ENCODE measurements around the gene PDZD7. TPM values are rescaled to one million over a fixed set of nuclear protein-coding genes. Genes with fewer than 3 reads are reported as not detected.

Gene PDZD7
- total RNA-seq, 1 experiment from 2014 or later: 4.5 TPM

- in situ Hi-C loops (cut with HindIII; ENCODE audit: low sequenced_read_pairs): no loop called here
- DNase-seq (ENCODE audit: low spot score): no peak
Observed at GRCh38 chr10:101062232-101063049, 31.5 kb upstream of the PDZD7 start.

DNA sequence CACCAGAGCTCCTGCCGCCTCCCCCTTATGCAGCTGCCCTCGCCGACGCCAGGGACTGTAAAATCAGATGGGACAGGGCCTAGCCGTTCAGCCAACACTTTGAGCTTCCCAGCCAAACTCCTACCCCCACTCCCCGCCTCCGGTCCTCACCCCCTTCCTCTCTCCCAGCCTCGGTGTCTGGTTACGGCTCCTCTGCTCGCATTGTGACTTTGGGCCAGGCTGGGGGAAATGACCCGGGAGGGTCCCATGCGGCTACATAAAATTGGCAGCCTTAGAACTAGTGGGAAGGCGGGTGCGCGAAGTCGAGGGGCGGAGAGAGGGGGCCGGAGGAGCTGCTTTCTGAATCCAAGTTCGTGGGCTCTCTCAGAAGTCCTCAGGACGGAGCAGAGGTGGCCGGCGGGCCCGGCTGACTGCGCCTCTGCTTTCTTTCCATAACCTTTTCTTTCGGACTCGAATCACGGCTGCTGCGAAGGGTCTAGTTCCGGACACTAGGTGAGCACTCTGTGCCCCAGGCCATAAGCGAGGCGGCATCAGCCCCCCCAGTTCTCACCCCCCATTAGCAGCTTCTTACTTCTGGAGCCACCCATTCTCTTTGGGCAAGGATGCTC lies 30.8 kb upstream of the PDZD7 start, which contains the start of gene KAZALD1:
Gene KAZALD1, plus strand, starts transcription at position 366 of the 608 bp plus-strand sequence. CDS start 604 bp downstream, outside the sequence.
- DNase-seq (ENCODE audit: low spot score): peak; percentile 36
- in situ Hi-C loops (cut with HindIII; ENCODE audit: low sequenced_read_pairs): no loop called here

- DNase-seq (ENCODE audit: low spot score): peak; percentile 84
- in situ Hi-C loops (cut with HindIII; ENCODE audit: low sequenced_read_pairs): no loop called here
Observed at GRCh38 chr10:101060951-101061623, 30.2 kb upstream of the PDZD7 start.

GRCh38 chr10:101060036-101060950 lies 29.4 kb upstream of the PDZD7 start:
- in situ Hi-C loops (cut with HindIII; ENCODE audit: low sequenced_read_pairs): no loop called here
- peak; percentile 93 for DNase-seq (ENCODE audit: low spot score)

- no peak for DNase-seq (ENCODE audit: low spot score)
- in situ Hi-C loops (cut with HindIII; ENCODE audit: low sequenced_read_pairs): no loop called here
Observed at GRCh38 chr10:101056365-101057151, 25.6 kb upstream of the PDZD7 start.

DNA sequence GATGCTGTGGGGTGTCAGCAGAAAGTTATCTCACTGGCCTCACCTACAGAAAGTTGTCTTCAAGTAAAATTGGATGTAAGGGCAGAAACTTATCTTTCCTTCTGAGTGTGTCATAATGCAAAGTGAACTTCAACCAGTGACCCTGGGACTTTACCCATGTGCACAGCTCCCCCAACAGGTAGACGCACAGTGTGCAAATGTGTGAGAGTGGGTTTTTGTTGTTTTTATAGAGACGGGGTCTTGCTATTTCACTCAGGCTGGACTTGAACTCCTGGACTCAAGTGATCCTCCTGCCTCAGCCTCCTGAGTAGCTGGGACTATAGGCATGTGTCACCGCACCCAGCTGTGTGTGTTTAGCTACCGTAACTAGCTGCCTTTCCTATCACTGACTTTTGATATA lies 24.5 kb upstream of the PDZD7 start:
- no peak for DNase-seq (ENCODE audit: low spot score)
- in situ Hi-C loops (cut with HindIII; ENCODE audit: low sequenced_read_pairs): no loop called here

DNA sequence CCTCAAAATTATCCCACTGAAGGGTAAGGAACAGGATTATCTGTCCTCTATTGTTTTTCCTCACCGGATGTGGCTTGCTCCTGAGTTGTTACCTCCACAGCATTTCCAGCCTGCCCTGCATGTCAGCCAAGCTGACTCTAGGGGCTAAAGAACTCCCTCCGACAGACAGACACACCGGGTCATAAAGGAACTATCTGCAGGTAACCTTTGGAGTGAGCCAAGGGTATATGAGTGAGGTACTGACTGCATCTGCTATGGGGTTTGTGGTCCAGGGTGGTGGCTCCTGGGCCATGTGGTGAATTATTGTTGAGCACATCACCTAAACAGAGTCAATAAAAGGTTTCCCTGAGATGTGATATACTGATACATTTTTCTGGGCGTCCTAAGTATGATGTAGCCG lies 23.9 kb upstream of the PDZD7 start:
- in situ Hi-C loops (cut with HindIII; ENCODE audit: low sequenced_read_pairs): no loop called here
- no peak for DNase-seq (ENCODE audit: low spot score)

DNA sequence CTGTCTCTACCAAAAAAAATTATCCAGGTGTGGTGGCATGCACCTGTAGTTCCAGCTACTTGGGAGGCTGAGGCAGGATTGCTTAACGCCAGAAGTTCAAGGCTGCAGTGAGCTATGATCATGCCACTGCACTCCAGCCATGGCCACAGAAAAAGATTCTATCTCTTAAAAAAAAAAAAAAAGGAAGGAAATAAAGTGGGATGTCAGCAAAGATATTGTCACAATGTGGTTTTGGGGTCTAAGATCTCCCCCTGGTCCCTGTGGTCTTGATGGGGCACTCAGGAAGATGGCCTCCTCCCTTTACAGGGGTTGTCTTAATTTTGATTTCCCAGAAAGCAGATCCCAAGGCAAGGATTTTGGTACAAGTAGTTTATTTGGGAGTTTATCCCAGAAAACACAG lies 23.4 kb upstream of the PDZD7 start:
- no peak for DNase-seq (ENCODE audit: low spot score)
- in situ Hi-C loops (cut with HindIII; ENCODE audit: low sequenced_read_pairs): no loop called here

- in situ Hi-C loops (cut with HindIII; ENCODE audit: low sequenced_read_pairs): no loop called here
- DNase-seq (ENCODE audit: low spot score): no peak
Observed at GRCh38 chr10:101053516-101053915, 22.6 kb upstream of the PDZD7 start.

DNA sequence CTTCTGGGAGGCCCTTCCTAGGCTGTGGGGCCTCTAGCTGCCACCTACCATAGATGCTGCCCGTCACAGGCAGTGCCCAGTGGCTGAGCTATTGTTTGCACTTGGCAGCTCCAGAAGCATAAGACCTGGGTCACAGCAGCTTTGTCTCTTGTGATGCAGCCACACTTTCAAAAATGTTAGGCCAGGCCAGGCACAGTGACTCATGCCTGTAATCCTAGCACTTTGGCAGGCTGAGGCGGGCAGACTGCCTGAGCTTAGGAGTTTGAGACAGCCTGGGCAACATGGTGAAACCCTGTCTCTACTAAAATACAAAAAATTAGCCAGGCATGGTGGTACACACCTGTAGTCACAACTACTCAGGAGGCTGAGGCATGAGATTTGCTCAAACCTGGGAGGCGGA lies 21.4 kb upstream of the PDZD7 start:
- in situ Hi-C loops (cut with HindIII; ENCODE audit: low sequenced_read_pairs): no loop called here
- DNase-seq (ENCODE audit: low spot score): no peak

DNA sequence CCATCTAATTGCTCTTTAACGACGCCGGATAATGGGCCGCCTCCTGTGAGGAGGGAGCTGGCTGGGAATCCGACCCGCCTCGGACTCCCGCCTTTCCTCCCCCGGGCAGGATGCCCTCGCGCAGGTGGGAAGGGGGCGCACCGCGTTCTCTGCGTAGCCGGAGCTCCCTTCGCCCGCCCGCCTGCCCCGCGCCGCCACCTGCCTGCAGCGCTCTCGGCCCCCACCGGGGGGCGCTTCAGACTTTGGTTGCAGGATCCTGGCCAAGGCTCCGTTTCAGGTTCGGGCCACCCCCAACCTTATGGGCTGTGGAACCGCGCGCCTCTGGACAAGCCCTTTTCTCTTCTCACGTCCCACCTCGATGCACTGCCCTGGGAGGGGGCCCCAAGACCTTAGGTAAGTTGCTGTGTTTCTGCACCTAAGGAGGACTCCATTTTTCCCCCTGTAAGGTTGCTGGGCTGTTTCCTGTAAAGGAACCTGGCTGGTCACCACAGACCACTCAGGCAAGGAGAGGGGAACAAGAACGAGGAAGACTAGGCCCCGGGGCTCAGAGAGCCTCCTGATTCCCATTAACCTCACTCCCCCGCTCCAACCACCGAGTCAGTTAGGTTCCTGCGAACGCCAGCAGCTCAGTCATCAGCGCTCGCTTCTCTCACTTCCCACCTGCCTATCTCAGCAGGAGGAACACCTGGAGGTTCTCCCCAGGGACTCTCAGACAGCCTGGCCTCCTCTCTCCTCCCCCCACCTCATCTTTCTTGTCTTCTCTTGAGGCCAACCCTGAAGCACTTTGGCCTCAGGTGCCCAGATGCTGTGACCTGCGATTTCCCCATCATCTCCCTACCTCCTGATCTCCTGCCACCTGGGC lies 19.5 kb upstream of the PDZD7 start:
- in situ Hi-C loops (cut with HindIII; ENCODE audit: low sequenced_read_pairs): no loop called here
- DNase-seq (ENCODE audit: low spot score): no peak

DNA sequence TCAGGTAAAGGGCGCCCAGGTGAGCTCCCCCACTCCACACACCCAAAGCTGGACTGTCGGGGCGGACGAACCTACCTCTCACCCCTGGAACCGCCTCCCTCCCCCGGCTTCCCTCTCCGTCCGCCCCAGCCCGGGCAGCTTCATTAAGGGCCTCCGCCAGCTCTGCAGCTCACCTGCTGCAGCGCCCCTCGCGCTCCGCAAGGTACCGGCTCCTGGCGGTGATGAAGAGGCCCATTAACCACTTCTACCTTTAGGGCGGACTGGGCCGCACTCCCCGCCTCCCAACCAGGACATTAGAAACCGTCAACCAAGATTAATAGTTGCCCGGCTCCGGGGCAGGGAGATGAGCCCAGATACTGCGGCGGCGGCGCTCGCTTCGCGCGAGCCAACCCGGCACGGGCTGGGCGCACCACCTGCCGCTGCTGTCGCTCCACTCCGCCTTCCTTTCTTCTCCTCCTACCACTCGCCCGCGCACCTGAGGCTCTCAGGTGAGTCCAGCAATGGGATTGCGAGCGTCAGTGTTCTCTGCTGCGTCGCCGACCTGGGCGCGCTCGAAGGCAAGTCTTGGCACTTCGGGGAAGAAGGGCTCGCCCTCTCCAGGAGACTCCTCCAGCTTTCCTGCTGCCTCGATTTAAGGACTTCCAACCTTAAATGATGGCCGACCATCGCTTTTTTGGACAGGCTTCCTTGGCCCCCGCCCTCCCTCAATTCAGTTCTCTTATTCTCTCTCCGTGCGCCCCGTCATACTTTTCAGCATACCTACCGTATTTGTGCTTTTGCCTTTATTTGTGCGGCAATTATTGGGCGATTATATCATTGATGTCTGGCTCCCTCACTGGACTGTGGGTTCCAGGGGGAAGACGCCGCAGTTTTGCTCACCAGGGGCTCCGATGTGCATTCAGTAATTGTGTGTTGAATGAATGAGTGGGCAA lies 17.3 kb upstream of the PDZD7 start:
- no peak for DNase-seq (ENCODE audit: low spot score)
- in situ Hi-C loops (cut with HindIII; ENCODE audit: low sequenced_read_pairs): no loop called here

DNA sequence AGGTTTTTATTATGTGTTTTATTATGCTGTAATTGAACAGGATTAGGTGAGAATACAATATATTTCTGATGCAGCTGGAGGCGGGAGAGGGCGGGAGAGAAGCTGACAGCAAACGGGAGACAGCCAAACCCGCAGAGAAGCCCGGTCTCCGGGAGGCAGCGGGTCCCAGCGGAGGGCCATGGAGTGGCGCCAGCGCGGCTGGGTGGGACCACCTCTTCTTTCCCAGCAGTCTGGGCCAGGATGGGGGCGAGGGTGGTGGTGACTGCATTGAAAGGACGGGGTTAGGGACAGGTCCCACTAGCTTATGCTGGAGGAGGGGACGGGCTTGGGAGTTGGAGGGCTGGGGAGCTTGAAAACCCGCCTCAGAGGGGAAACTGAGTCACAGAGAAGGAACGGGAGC lies 16.3 kb upstream of the PDZD7 start:
- no peak for DNase-seq (ENCODE audit: low spot score)
- in situ Hi-C loops (cut with HindIII; ENCODE audit: low sequenced_read_pairs): no loop called here

- no peak for DNase-seq (ENCODE audit: low spot score)
- in situ Hi-C loops (cut with HindIII; ENCODE audit: low sequenced_read_pairs): no loop called here
Observed at GRCh38 chr10:101046332-101047238, 15.7 kb upstream of the PDZD7 start.

GRCh38 chr10:101044117-101044516 lies 13.2 kb upstream of the PDZD7 start:
- in situ Hi-C loops (cut with HindIII; ENCODE audit: low sequenced_read_pairs): no loop called here
- no peak for DNase-seq (ENCODE audit: low spot score)

DNA sequence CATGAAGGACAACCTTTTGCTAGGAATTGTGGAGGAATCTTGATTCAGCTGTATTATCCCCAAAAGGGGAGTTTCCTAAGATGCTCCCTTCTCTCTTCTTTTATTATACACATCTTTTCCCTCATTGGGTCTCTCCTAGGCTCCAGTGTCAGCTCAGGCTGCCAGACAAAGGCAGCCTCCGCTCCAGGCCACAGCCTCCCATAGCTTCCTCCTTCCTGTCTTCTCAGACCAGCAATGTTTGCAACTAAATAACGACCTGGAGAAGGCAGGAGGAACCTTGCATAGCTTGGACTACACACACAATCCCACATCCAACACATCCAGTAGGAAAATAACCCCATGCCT lies 12.4 kb upstream of the PDZD7 start:
- DNase-seq (ENCODE audit: low spot score): no peak
- in situ Hi-C loops (cut with HindIII; ENCODE audit: low sequenced_read_pairs): no loop called here

Measured in G401 (cell line).